Activated naive CD8-positive, alpha-beta T cell treated with anti-CD3 and anti-CD28 coated beads for 36 hours (primary cell): ENCODE data around the gene MFSD6. TPM values are rescaled to one million over a fixed set of nuclear protein-coding genes. Genes with fewer than 3 reads are reported as not detected.
"Not testable (repeated sequence)": the region's sequence is repeated elsewhere in the genome, so short reads cannot be mapped to it uniquely, and the experiment has no call there.

Experiments used
- DNase-seq: peaks from one replicate; pipeline ENCODE4 v3.0.0; 2021
- H3K27ac Mint-ChIP-seq: one replicate; pipeline ENCODE4 v1.8.0; 2022; ENCODE audit warnings: mild to moderate bottlenecking, moderate library complexity, mixed read lengths
- H3K27me3 Mint-ChIP-seq: one replicate; pipeline ENCODE4 v1.8.0; 2022; ENCODE audit warnings: mild to moderate bottlenecking, mixed read lengths
- H3K36me3 Mint-ChIP-seq: one replicate; pipeline ENCODE4 v1.8.0; 2021; ENCODE audit warnings: mild to moderate bottlenecking, mixed read lengths
- H3K4me1 Mint-ChIP-seq: one replicate; pipeline ENCODE4 v1.8.0; 2021; ENCODE audit warnings: mixed read lengths
- H3K4me3 Mint-ChIP-seq: one replicate; pipeline ENCODE4 v1.8.0; 2022; ENCODE audit warnings: mild to moderate bottlenecking, moderate library complexity, mixed read lengths
- H3K9me3 Mint-ChIP-seq: one replicate; pipeline ENCODE4 v1.8.0; 2022; ENCODE audit warnings: mixed read lengths
- total RNA-seq, 2 experiments: library from RNA; stranded (reverse); gene quantifications; one replicate each; pipeline ENCODE4 v1.2.3, GENCODE V29; 2021

The MFSD6 gene
- total RNA-seq, 2 experiments from 2014 or later = 45.6 to 51.1 TPM

DNA sequence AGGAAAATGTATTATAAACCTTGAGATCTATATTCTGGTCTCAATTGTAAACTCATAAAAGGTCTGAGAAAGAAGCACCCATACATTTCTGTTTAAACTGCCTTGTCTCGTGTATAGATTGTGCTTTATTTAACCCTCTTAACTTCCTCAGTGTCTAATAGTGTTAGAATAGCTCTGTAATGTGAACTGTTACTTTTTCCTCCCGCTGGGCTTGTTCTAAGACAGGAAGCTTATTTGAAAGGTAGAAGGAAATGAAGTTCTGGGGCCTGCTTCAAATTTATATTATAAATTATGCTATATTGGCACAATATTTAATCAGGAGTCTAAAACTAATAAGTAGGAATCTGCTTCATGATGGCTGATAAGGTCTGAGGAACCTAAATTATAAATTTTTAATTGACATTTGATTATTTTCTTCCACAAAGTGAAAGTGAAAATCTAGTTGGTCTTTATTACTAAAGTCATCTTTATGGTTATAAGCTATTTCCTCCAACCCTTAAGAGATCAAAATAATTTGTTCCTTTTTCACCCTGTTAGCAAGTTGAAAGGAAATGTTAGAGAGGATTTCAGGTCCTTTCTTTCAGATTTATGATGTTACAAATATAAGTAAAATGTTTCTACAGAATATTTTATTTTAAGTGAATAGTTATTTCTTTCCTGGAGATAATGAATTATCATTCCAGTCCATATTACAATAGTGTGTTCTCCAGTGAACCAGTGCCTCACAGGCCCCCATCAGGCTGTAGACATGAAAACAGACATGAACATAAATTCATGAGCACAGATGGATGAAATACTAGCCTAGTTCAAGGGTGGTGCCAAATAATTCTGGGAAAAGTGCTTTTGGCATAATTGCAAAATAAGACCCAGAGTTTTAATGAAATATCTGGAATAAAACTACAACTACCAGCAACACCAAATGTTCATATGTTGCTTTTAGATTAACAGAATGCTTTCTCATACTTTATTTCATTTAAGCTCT lies 7.9 kb downstream of the MFSD6 start:
- H3K9me3 Mint-ChIP-seq = no peaks in the 10 kb centered on the region
- no peaks in the 10 kb centered on the region for H3K27me3 Mint-ChIP-seq
- no peak for DNase-seq
- H3K4me1 Mint-ChIP-seq = peaks cover 76% of the 10 kb centered on the region
- H3K4me3 Mint-ChIP-seq = peak overlapping the region; percentile 60
- peaks cover 33% of the 10 kb centered on the region for H3K36me3 Mint-ChIP-seq
- H3K27ac Mint-ChIP-seq = peak overlapping the region; percentile 89

DNA sequence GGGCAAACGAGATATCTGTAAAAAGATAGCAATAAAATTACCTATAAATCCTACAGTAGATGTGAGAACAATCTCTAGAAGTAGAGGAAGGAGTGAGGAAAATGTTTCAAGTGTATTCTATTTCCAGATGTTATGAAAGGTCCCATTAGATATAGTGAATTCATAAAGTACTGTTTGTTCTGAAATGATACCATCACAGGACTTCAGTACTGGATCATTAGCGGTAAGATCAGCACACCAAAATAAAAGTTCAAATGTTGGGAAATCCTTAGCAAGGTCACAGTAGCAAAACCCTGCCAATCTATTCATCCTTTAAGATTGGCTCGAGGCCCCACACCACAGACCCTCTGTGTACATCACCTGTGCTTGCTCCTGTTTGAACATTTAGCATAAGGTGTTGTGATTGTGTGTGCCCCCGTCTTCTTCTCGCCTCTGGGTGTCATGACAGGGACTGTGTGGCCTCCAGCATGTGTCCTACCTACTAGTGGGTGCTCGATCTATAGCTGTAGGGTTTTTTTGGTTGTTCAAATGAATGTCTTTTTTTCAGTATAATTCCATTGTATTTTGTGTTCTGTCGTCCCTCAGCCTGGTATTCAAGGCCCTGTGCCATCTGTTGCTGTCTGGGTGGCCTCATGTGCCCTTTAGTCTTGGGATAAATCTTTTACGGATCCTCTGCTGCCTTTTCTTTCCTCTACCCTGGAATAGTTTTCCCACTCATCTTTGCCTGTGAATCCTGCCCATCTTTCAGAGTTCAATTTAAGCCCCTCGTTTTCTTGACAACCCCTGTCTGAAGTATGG lies 9.1 kb downstream of the MFSD6 start:
- DNase-seq = no peak
- Mint-ChIP-seq H3K36me3 (peaks cover 42% of the 10 kb centered on the region), H3K9me3 (peaks cover 2% of the 10 kb centered on the region), H3K27me3 (no peaks in the 10 kb centered on the region), H3K4me1 (peaks cover 68% of the 10 kb centered on the region), H3K4me3 (no peak overlapping the region), H3K27ac (peak overlapping the region; percentile 89)

DNA sequence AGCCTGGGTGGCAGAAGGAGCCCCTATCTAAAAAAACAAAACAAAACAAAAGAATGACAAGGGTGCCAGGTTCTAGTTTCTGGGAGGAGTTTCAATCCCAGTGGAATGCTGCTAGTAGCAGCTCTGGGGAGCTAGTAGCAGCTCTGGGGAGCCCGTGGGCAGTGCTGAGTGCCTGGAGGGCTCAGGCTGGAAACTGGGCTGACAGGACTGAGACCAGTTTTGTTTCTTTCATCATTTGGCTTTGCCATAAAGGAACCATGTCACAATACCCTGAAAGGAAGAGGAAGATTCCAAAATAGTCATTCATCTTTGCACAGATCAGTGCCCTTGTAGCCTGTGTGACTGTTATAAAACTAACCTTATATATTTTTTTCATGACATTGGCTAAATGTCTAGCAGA lies 10.6 kb downstream of the MFSD6 start:
- peaks cover 42% of the 10 kb centered on the region for H3K36me3 Mint-ChIP-seq
- no peak for DNase-seq
- H3K27ac Mint-ChIP-seq = peak overlapping the region; percentile 12
- H3K4me1 Mint-ChIP-seq = peaks cover 67% of the 10 kb centered on the region
- peaks cover 2% of the 10 kb centered on the region for H3K9me3 Mint-ChIP-seq
- H3K27me3 Mint-ChIP-seq = no peaks in the 10 kb centered on the region
- no peak overlapping the region for H3K4me3 Mint-ChIP-seq

DNA sequence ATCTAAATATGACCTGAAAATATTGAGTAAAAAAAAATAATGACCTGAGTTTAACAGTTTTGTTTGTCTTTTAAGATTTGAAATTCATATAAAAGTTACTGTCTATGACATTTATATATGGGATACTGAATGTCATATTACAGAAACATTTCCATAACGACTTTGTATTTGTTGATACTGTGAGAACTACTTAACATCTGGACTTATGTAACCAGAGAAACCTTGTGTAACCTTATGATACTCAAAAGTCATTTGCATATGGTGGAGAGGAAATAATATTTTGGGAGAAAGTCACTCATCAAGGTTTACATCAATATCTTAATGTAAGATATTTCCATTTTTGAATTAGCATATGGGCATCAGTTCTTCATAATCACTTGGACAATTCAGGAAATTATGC lies 12.6 kb downstream of the MFSD6 start:
- H3K36me3 Mint-ChIP-seq = peaks cover 52% of the 10 kb centered on the region
- no peak for DNase-seq
- H3K9me3 Mint-ChIP-seq = peaks cover 2% of the 10 kb centered on the region
- H3K27ac Mint-ChIP-seq = no peak overlapping the region
- H3K4me1 Mint-ChIP-seq = peaks cover 69% of the 10 kb centered on the region
- H3K27me3 Mint-ChIP-seq = no peaks in the 10 kb centered on the region
- no peak overlapping the region for H3K4me3 Mint-ChIP-seq

DNA sequence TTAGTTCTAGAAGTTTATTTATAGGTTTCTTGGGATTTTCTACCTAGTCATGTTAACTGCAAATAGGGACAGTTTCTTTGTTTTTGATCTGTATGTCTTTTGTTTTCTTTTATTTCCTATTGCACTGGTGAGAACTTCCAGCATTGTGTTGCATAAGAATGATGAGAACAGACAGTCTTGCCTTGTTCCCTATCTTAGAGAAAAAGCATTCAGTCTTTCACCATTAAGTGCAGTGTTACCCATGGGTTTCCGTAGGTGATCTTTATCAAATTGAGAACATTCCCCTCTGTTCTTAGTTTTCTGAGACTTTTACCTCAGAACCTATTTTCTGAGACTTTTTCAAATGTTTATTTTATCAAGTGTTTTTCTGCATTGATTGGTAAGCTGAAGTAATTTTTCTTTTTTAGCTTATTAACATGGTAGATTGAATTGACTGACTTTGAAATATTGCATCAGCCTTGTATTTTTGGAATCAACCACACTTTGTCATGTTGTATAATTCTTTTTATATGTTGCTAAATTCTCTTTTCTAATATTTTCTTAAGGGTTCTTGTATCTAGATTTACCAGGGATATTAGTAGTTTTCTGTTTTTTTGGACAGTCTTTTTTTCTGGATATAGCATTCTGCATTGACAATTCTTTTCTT lies 17.2 kb downstream of the MFSD6 start:
- Mint-ChIP-seq H3K9me3 (peaks cover 9% of the 10 kb centered on the region), H3K27me3 (no peaks in the 10 kb centered on the region), H3K36me3 (peaks cover 59% of the 10 kb centered on the region), H3K4me3 (no peak overlapping the region), H3K4me1 (peaks cover 59% of the 10 kb centered on the region), H3K27ac (peak overlapping the region; percentile 44)
- no peak for DNase-seq

DNA sequence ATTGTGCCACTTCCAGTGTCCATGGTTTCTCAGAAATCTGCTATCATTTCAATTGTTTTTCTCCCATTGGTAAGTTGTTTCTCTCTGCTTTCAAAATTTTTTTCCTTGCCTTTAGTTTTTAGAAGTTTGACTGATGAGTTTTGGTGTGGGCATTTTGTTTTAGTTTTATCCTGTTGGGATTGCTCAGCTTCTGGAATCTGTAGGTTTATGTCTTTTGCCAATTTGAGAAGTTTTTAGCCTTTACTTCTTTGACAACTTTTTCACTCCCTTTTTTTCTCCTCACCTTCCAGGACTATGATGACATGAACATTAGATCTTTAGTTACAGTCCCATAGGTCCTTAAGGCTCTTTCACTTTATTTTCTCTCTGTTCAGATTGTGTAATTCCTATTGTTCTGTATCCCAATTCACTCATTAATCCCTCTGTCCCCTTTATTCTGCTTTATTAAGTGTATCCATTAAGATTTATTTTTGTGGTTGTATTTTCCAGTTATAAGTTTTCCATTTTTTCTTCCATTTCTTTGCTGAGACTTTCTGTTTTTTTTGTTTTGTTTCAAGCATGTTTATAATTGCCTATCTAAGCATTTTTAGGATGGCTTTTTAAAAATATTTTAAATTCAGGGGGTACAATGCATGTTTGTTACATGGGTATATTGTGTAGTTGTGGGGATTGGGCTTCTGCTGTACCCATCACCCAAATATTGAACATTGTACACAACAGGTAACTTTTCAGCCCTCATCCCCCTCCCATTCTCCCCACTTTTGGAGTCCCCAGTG lies 17.9 kb downstream of the MFSD6 start:
- H3K27me3 Mint-ChIP-seq = no peaks in the 10 kb centered on the region
- peak overlapping the region; percentile 6 for H3K4me3 Mint-ChIP-seq
- DNase-seq = no peak
- peaks cover 51% of the 10 kb centered on the region for H3K4me1 Mint-ChIP-seq
- peaks cover 9% of the 10 kb centered on the region for H3K9me3 Mint-ChIP-seq
- H3K27ac Mint-ChIP-seq = peak overlapping the region; percentile 44
- H3K36me3 Mint-ChIP-seq = peaks cover 55% of the 10 kb centered on the region

DNA sequence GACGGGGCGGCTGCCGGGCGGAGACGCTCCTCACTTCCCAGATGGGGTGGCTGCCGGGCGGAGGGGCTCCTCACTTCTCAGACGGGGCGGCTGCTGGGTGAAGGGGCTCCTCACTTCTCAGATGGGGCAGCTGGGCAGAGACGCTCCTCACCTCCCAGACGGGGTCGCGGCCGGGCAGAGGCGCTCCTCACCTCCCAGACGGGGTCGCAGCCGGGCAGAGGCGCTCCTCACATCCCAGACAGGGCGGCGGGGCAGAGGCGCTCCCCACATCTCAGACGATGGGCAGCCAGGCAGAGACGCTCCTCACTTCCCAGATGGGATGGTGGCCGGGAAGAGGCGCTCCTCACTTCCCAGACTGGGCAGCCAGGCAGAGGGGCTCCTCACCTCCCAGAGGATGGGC lies 22.7 kb downstream of the MFSD6 start:
- Mint-ChIP-seq H3K36me3 (peaks cover 56% of the 10 kb centered on the region), H3K4me1 (peaks cover 57% of the 10 kb centered on the region)
- H3K4me3 Mint-ChIP-seq, H3K9me3 Mint-ChIP-seq, H3K27ac Mint-ChIP-seq, DNase-seq, H3K27me3 Mint-ChIP-seq: not testable (repeated sequence)

DNA sequence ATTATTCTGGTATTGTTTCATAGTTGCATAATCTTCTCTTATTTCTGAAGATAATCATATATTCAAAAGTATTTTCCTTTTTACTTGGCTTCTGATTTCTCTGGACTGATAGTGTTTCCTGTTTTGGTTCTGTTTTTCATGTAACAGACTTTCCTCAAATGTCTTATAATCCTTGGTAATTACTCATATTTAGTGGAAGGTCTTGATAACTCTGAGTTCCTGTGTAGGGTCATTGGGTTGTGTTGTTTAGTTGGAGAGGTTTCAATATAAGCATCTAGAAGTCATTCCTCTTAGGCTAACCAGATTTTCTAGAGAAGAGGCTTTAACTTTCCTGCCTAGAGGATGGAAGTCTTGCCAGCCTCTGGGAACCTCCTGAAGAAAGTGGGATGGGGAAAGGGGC lies 23.8 kb downstream of the MFSD6 start:
- Mint-ChIP-seq H3K27me3 (no peaks in the 10 kb centered on the region), H3K27ac (no peak overlapping the region), H3K4me1 (peaks cover 51% of the 10 kb centered on the region), H3K36me3 (peaks cover 56% of the 10 kb centered on the region), H3K9me3 (peaks cover 5% of the 10 kb centered on the region), H3K4me3 (no peak overlapping the region)
- DNase-seq = no peak

DNA sequence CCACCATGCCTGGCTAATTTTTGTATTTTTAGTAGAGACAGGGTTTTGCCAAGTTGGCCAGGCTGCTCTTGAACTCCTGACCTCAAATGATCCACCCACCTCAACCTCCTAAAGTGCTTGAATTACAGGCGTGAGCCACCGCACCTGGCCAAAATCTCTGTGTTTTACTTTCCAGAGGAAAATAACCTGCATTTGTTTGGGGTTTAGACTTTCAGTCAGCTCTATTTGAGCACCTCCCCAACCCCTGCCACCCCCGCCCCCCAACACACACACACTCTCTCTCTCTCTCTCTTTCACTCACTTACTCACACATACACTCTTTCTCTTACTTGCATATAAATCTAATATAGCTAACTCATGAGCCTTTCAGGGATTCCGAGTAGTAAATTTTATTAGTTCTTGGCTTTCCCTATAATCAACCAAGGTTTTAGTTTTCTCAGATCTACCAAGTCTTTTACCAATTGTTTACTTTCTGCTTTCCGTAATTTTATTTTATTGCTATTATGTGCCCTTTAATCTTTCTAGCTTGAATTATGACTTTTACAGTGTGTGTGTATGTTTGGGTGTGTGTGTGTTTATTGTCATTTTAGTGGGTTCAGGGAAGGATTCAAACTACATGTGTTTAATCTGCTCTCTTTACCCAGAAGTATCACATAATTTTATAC lies 24.5 kb downstream of the MFSD6 start:
- peak overlapping the region; percentile 13 for H3K27ac Mint-ChIP-seq
- H3K4me3 Mint-ChIP-seq = no peak overlapping the region
- H3K27me3 Mint-ChIP-seq = no peaks in the 10 kb centered on the region
- DNase-seq = no peak
- peaks cover 5% of the 10 kb centered on the region for H3K9me3 Mint-ChIP-seq
- peaks cover 56% of the 10 kb centered on the region for H3K36me3 Mint-ChIP-seq
- peaks cover 46% of the 10 kb centered on the region for H3K4me1 Mint-ChIP-seq

DNA sequence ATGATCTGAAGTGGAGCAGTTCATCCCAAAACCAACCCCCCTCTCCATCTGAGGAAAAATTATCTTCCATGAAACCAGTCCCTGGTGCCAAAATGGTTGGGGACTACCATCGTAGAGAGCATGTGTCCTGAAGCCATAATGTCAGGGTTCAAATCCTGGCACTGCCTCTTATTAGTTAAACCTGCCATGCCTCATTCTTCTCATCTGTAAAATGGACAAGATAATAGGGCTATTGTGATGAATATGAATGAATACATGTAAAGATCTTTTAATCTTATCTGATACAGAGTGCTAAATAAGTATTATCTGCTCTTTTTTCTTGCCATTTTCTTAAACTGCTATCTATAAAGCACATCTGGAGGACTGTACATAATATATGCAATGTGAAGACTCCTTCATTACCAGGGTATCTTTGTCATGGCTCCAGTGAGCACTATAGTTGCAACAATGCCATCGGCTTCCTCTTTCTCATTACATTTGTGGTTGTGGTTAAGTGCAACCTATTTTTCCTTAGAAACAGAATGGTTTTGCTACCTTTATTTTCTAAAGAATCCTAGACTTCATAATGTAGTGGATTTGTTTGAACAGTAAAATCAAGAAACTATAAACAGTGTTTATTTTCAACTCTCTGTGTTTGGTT lies 27.0 kb downstream of the MFSD6 start:
- DNase-seq = no peak
- peak overlapping the region; percentile 28 for H3K27ac Mint-ChIP-seq
- no peaks in the 10 kb centered on the region for H3K27me3 Mint-ChIP-seq
- H3K9me3 Mint-ChIP-seq = no peaks in the 10 kb centered on the region
- H3K4me1 Mint-ChIP-seq = peaks cover 50% of the 10 kb centered on the region
- H3K4me3 Mint-ChIP-seq = no peak overlapping the region
- peaks cover 60% of the 10 kb centered on the region for H3K36me3 Mint-ChIP-seq

DNA sequence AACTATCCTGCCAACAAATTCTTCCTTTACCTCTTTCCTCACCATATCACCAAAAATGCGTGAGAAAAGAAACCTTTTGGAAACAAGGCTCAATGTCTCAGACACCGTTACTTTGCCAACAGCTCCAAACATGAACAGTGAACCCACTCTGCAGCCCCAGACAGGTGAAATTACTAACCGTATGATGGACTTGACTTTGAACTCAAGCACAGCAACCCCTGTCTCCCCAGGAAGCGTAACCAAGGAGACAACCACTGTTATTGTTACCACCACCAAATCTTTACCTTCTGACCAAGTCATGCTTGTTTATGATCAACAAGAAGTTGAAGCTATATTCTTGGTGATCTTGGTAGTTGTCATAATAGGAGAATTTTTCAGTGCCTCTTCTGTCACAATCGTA lies 28.4 kb downstream of the MFSD6 start:
- H3K27me3 Mint-ChIP-seq = no peaks in the 10 kb centered on the region
- no peak overlapping the region for H3K4me3 Mint-ChIP-seq
- peaks cover 54% of the 10 kb centered on the region for H3K36me3 Mint-ChIP-seq
- no peak for DNase-seq
- no peaks in the 10 kb centered on the region for H3K9me3 Mint-ChIP-seq
- H3K4me1 Mint-ChIP-seq = peaks cover 58% of the 10 kb centered on the region
- H3K27ac Mint-ChIP-seq = no peak overlapping the region

DNA sequence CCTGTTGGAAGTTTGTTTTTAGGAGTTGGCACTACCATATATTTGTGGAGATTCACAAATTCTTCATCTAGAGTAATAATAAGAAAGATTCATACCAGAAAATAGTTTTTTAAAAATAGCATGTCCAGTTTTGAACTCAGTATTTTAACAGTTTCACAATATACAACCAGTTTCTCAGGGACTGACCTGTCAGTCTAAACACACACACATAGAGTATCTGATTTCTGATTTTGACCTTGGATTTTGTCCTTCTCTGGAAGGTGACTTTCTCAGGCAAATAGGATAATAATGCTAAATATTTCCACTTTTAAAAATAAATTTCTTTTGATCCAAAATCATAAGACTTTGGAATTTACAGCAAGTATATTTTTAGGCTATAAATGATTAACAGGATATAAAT lies 32.0 kb downstream of the MFSD6 start:
- no peaks in the 10 kb centered on the region for H3K9me3 Mint-ChIP-seq
- no peak overlapping the region for H3K4me3 Mint-ChIP-seq
- H3K4me1 Mint-ChIP-seq = peaks cover 53% of the 10 kb centered on the region
- no peaks in the 10 kb centered on the region for H3K27me3 Mint-ChIP-seq
- no peak for DNase-seq
- no peak overlapping the region for H3K27ac Mint-ChIP-seq
- H3K36me3 Mint-ChIP-seq = peaks cover 43% of the 10 kb centered on the region

DNA sequence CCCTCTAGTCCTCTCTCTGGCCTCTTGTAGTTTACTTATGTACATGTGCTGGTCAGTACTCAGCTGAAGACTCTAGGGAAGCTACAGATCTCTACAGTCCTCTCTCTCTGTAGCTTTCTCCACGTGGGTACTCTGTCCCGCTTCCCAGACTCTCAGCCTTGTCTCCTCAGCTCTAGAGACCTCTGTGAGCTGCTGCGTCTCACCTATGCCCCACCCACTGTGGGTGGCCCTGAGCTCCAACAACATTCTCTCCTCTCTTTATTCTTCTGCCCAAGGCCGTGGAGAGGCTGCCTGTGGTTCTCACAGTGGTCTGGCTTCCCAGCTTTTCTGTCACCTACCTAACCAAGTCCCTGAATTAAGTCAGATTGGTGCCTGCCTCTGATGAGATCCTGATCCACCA lies 33.4 kb downstream of the MFSD6 start:
- DNase-seq = no peak
- H3K9me3 Mint-ChIP-seq = no peaks in the 10 kb centered on the region
- no peaks in the 10 kb centered on the region for H3K27me3 Mint-ChIP-seq
- no peak overlapping the region for H3K27ac Mint-ChIP-seq
- H3K4me1 Mint-ChIP-seq = peaks cover 52% of the 10 kb centered on the region
- peaks cover 28% of the 10 kb centered on the region for H3K36me3 Mint-ChIP-seq
- H3K4me3 Mint-ChIP-seq = no peak overlapping the region

DNA sequence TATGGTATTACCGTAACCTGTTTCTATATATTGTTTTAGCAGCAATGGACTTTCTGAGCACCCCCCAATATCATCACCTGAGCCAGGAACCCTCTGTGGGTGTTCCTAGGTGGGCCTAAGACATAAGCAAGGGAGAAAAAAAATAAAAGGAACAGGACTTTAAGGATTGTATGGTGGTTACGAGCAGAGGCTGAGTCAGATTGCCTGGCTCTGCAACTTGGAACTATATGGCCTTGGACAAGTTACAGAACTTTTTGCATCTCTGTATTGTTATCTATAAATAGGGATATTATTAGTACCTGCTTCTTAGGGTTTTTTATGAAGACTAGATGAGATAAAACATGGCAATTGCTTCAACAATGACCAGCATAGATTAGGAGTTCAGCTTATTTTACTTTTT lies 34.9 kb downstream of the MFSD6 start:
- no peak overlapping the region for H3K27ac Mint-ChIP-seq
- H3K9me3 Mint-ChIP-seq = no peaks in the 10 kb centered on the region
- no peaks in the 10 kb centered on the region for H3K27me3 Mint-ChIP-seq
- H3K4me1 Mint-ChIP-seq = peaks cover 58% of the 10 kb centered on the region
- no peak for DNase-seq
- no peak overlapping the region for H3K4me3 Mint-ChIP-seq
- peaks cover 16% of the 10 kb centered on the region for H3K36me3 Mint-ChIP-seq
